Neural crest cell (in vitro differentiated cells): ENCODE data around the gene CAVIN2. TPM values are rescaled to one million over a fixed set of nuclear protein-coding genes. Genes with fewer than 3 reads are reported as not detected.

Source experiments
- DNase-seq: peaks from one replicate; pipeline ENCODE4 v3.0.0; 2021; ENCODE audit warnings: low read depth, mixed read lengths, low spot score
- H3K27ac Mint-ChIP-seq: one replicate; pipeline ENCODE4 v1.8.0; 2021; ENCODE audit warnings: mild to moderate bottlenecking, mixed read lengths; ENCODE audit not compliant: unreplicated experiment
- H3K27me3 Mint-ChIP-seq: 2 replicates; pipeline ENCODE4 v1.8.0; 2021; ENCODE audit warnings: low read depth, mild to moderate bottlenecking, mixed read lengths
- H3K36me3 Mint-ChIP-seq: 2 replicates; pipeline ENCODE4 v1.8.0; 2021; ENCODE audit warnings: low read depth, mild to moderate bottlenecking, mixed read lengths
- H3K4me1 Mint-ChIP-seq: 2 replicates; pipeline ENCODE4 v1.8.0; 2021; ENCODE audit warnings: mixed read lengths
- H3K4me3 Mint-ChIP-seq: one replicate; pipeline ENCODE4 v1.8.0; 2021; ENCODE audit warnings: mild to moderate bottlenecking, mixed read lengths
- H3K9me3 Mint-ChIP-seq: 2 replicates; pipeline ENCODE4 v1.8.0; 2021; ENCODE audit warnings: mixed read lengths
- total RNA-seq: library from RNA; stranded (reverse); gene quantifications from 2 replicates; pipeline ENCODE4 v1.2.1, GENCODE V29; 2021
- TF ChIP-seq, protein P1 (sequence below): fragments of 200-600 bp; sonication (generic); conservative IDR thresholded peaks from 2 replicates; pipeline ENCODE4 v1.5.0; 2021; ENCODE audit warnings: antibody characterized with exemption, mild to moderate bottlenecking

The CAVIN2 gene
- total RNA-seq, 1 donor from 2014 or later, result not detected

- no peak overlapping the region for H3K4me3 Mint-ChIP-seq
- H3K27me3 Mint-ChIP-seq, result no peaks in the 10 kb centered on the region
- no peak for DNase-seq
- H3K4me1 Mint-ChIP-seq, result peaks cover 10% of the 10 kb centered on the region
- H3K27ac Mint-ChIP-seq, result no peak overlapping the region
- TF ChIP-seq, protein P1, sequence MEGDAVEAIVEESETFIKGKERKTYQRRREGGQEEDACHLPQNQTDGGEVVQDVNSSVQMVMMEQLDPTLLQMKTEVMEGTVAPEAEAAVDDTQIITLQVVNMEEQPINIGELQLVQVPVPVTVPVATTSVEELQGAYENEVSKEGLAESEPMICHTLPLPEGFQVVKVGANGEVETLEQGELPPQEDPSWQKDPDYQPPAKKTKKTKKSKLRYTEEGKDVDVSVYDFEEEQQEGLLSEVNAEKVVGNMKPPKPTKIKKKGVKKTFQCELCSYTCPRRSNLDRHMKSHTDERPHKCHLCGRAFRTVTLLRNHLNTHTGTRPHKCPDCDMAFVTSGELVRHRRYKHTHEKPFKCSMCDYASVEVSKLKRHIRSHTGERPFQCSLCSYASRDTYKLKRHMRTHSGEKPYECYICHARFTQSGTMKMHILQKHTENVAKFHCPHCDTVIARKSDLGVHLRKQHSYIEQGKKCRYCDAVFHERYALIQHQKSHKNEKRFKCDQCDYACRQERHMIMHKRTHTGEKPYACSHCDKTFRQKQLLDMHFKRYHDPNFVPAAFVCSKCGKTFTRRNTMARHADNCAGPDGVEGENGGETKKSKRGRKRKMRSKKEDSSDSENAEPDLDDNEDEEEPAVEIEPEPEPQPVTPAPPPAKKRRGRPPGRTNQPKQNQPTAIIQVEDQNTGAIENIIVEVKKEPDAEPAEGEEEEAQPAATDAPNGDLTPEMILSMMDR, result no peak
- H3K36me3 Mint-ChIP-seq, result no peaks in the 10 kb centered on the region
- H3K9me3 Mint-ChIP-seq, result no peaks in the 10 kb centered on the region
Observed at GRCh38 chr2:191853843-191854242, 7.0 kb upstream of the CAVIN2 start.

DNA sequence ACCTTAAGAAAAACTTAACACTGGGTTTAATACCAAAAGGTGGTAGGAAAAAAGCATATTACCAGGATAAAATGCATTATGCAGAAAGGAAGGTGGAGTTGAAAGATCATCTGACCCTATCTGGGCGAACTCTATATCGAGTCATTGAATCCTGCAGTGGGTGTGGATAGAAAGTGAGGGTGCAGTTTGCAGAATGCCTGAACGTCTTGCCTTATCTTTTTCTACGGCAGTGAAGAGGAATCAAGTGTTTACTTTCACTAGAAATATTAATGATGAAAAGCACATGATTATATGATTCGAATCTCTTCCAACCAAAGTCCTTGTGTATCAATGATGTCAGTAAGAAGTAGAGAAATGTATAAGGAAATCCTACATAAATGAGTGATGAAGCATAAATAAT lies 4.3 kb upstream of the CAVIN2 start:
- H3K4me1 Mint-ChIP-seq, result peaks cover 18% of the 10 kb centered on the region
- H3K9me3 Mint-ChIP-seq, result peaks cover 2% of the 10 kb centered on the region
- DNase-seq, result no peak
- H3K27me3 Mint-ChIP-seq, result no peaks in the 10 kb centered on the region
- H3K27ac Mint-ChIP-seq, result no peak overlapping the region
- no peaks in the 10 kb centered on the region for H3K36me3 Mint-ChIP-seq
- TF ChIP-seq, protein P1, result no peak
- no peak overlapping the region for H3K4me3 Mint-ChIP-seq

GRCh38 chr2:191848771-191849767 lies 2.2 kb upstream of the CAVIN2 start:
- Mint-ChIP-seq H3K4me3 (no peak overlapping the region), H3K9me3 (peaks cover 2% of the 10 kb centered on the region), H3K27me3 (no peaks in the 10 kb centered on the region), H3K36me3 (no peaks in the 10 kb centered on the region), H3K27ac (no peak overlapping the region), H3K4me1 (peaks cover 21% of the 10 kb centered on the region)
- TF ChIP-seq, protein P1, result no peak
- no peak for DNase-seq

- TF ChIP-seq, protein P1, result no peak
- Mint-ChIP-seq H3K9me3 (peaks cover 2% of the 10 kb centered on the region), H3K4me3 (no peak overlapping the region), H3K27me3 (no peaks in the 10 kb centered on the region), H3K4me1 (peaks cover 21% of the 10 kb centered on the region), H3K36me3 (no peaks in the 10 kb centered on the region), H3K27ac (no peak overlapping the region)
- DNase-seq, result no peak
Observed at GRCh38 chr2:191847764-191848163, 876 bp upstream of the CAVIN2 start.

DNA sequence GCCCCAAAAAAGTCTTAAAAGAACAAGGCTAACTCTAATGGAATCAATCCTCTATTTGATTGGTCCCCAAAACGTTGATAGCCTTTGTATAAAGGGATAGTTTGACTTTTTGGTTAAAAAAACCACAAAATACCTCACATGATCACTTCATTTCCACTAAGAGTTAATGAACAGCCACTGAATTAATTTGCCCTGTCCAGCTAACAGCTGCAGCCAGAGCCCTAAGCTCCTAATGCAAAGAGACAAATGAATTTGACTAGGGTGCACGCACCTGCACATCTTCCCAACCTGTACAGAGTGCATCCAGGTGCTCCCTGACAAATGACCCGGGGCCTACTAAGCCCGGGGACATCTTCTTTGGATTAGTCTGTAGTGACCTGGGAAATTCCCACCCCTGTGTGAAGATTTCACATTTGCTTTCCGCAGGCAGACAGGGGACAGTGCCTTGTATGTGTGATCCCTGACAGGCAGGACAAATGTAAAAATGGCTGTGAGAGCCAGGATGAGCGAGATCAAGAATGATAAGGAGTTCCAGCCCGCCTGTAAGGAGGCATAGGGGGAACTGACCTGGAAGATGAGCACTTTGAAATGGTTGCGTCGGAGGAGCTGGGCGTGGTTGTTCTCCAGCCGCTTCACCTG lies 893 bp downstream of the CAVIN2 start:
- Mint-ChIP-seq H3K4me3 (no peak overlapping the region), H3K27ac (no peak overlapping the region), H3K4me1 (peaks cover 21% of the 10 kb centered on the region), H3K27me3 (no peaks in the 10 kb centered on the region), H3K9me3 (peaks cover 2% of the 10 kb centered on the region), H3K36me3 (no peaks in the 10 kb centered on the region)
- DNase-seq, result no peak
- TF ChIP-seq, protein P1, result no peak
